Right forelimb (tissue), 1 donor: ENCODE data around the gene ANKLE2.
"Not testable (repeated sequence)": the region's sequence is repeated elsewhere in the genome, so short reads cannot be mapped to it uniquely, and the experiment has no call there.

Experiments used
- DNase-seq: peaks from one replicate; pipeline ENCODE4 v3.0.0-alpha.2; 2018

ANKLE2 gene

DNA sequence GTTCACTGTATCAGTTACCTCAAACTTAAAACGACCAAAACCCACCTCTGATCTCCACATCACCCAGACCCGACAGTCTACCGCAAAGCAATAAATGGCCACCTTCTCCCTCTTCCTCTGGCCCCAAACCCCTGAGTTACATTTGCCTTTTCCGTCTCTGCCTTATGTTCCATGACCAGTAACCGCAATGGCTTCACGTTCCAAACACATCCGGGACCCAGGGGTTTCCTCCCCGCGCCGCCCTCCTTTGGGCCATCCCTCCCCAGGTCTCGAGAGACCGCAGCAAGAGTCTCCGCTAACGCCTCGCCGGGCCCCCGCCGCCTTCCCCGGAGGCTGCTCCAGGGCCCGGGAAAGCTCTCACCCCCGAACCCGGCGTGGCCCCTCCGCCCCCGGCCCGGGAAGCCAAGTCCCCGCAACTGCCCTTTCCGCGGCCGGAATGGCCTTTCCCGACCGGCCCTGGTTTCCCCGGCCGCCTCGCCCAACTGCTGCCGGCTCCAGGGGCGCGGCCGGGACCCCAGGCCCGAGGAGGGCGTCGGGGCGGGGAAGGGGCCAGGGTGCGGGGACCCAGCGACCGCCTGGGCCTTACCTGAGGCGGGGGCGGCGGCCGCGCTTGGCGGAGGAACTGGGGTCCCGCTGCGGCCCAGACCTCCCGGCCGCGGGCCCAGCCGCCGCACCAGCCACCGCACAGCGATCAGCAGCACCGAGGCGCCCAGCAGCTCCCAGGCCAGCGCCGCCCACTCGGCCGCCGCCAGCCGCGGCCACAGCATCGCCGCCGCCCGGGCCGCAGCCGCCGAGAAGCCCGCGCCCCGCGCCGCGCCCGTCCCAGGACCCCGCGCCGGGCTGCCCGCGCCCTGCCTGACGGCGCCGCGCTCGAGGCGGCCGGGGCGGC lies at the start of gene ANKLE2:
TSS of gene ANKLE2 (minus strand) at position 801 of the 889 bp plus-strand sequence. CDS start at position 767, 34 bp downstream.
- peak; percentile 66 for DNase-seq

DNA sequence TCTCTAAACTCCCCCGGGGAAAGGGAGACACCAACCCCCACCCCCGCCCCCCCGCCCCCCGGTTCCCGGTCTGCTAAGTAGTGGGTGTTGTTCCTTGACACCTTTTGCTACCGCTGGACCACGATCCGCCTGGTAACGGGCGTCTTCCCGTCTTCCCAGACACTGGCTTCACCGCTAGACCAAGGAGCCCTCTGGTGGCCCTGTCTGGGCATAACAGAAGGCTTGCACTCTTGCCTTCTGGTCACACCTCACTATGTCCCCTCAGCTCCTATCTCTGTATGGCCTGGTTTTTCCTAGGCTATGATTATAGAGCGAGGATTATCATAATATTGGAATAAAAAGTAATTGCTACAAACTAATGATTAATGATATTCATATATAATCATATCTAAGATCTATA lies 47.8 kb upstream of the ANKLE2 start:
- DNase-seq, result not testable (repeated sequence)

DNA sequence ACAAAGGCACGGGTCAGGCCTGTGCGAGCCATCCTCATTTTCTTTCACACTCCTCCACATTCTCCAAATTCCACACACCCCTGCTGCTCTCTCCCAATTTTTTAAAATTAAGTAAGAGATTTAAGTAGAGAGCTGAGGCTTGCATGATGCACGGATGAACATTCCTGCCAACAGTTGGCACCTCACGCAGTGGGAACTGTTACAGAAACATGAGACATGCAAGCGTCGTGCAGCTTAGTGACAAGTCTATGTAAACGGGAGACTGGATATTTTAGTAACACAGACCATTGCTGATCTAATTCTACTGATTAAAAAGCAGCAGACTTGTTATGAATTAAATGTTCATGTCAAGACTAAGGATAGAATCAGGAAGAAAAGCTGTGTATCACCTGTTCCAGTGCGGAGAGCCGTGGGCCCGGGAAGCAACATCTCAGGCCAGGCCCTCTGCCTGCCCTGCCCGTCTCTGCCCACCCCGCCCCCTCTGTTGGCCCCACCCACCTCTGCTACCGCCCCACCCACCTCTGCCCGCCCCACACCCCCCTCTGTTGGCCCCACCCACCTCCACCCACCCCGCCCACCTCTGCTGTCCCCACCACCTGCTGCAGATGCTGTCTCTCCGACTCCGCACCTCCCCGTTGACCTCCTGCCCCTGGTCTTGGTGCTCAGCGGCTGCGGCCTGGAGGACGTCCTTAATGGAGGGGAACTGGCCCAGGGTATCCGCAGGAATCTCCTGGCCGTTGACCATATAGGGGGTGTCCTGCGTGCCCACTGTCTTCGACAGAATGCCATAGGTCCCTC lies 45.9 kb upstream of the ANKLE2 start:
- no peak for DNase-seq

DNA sequence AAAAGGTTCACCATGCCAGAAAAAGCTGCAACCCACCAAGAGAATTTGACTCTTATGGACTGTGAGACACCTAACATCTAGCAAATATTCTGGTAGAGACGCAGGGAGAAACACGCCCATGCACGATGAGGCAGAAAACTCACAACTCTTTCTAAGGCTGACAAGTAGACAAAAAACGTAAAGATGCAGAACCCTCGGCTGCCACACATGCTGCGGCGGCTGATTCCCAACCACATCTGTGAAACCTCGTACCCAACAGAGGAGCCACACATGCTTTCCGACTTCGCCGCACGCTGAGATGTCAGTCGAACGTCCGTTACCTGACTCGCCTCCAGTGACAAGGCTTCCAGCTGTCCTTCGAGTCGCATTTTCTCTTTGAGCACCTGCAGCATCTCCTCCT lies 45.2 kb upstream of the ANKLE2 start:
- DNase-seq, result no peak

DNA sequence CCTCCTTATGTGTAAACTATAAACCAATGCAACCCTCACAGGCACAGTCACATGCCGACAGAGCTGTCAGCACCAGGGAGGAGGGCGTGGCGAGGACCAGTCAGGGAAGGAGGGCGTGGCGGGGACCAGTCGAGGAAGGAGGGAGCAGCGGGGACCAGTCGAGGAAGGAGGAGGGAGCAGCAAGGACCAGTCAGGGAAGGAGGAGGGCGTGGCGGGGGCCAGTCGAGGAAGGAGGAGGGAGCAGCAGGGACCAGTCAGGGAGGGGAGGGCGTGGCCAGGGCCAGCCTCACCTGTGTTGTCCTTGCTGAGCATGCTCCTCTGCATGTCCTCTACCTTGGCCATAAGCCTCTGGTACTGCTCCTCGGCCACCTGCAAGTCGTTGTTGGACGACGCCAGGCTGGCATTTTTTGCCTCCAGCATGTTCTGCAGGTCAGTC lies 42.8 kb upstream of the ANKLE2 start:
- no peak for DNase-seq

DNA sequence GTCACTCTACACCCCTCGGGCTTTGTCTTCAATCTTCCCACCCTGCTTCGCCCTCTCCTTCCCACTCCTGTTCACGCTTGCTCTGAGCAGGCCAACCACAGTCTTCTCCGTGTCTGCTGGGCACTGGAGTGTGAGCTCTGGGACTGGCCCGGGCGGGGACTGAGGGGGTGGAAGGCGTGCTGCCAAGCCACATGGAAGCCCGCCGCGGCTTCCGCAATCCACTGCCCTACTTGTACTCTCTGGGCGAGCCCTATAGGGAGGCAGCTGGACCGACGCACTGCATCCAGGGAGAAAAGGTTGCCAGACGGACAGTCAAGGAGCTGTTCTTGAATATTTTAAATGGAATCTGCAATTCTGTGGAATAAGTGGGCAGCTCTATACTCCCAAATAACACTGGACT lies 42.3 kb upstream of the ANKLE2 start:
- no peak for DNase-seq

DNA sequence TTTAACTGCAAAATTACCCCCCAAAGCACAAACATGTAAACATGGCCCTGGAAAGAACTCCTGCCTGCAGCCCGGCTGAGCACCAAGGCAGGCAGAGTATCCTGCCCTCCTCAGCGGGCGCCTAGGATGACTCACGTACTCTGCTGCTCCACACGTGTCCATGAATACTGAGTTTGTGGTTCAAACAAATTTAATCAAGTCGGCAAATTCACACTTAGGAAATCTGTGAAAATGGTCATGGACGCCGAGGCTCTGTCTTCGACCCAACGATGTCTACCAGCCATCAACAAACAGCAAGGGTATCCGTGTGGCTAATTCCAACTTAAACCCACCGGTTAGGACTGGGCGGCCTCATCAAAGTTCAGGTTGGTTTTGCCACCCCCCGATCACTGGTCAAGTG lies 41.5 kb upstream of the ANKLE2 start:
- no peak for DNase-seq

DNA sequence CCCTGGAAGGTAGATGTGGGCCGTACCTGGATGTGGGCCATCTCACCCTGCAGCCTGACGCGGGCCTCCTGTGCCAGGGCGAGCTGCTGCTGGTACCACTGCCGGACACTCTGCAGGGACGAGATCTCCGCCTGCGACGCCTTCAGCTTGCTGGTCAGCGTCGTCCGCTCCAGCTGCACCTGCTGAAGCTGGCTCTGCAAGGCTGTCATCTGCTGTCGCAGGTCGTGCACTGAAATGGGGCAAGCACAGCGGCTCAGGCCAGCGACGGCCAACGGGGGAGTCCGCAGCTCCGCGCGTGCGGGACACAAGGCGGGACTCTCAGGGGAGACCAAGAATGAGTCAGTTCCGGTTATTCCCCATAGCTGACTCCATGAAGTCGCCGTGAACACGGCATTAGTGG lies 40.1 kb upstream of the ANKLE2 start:
- no peak for DNase-seq

DNA sequence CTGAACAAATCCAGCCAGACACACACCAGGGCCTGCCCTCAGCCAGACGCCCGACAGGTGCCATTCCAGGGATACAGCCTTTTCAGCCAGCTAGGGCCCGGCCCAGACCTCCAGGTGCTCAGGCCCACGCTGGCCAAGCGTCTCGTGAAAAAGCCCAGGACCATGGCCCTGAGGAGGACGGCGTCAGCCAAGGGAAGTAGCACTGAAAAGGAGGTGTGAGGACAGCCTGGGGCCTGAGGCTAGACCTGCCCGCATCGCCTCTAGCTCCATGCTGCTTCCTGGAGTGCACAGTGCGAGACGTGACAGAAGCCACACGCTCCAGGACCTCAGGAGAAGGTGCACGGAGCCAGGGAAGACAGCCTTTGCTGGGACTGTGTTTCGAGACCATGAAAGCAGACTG lies 37.2 kb upstream of the ANKLE2 start:
- DNase-seq, result no peak

DNA sequence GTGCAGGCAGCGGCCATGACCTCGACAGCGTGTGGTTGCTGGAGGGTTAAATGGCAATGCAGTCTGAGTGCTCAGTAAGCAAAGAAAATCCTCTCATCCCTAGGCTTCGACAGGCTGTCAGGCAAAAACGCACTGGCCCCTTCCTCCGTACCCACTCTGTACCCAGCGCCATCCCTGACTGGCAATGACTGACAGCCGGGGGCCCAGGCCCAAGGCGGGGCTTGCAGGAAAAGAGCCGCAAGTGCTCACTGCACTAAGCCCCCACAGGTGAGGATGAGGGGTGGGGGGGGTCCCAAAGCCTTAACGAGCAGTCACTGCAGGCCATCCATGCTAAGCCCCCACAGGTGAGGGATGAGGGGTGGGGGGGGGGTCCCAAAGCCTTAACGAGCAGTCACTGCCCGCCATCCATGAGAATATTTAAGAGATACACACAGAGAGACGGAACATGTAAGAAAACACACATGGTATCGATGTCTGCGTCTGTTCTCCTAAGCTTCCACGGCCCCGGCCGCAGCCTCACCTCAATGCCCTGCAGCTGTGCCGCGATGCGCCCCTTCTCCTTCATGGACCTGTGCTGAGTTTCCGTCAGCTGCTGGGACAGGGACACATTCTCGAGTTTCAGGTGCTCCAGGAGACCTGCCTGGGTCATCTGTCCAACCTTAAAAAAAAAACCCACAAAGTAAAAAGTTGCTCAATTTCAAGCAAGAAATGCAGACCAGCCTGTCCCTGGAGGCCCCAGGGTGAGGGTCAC lies 36.4 kb upstream of the ANKLE2 start:
- no peak for DNase-seq

DNA sequence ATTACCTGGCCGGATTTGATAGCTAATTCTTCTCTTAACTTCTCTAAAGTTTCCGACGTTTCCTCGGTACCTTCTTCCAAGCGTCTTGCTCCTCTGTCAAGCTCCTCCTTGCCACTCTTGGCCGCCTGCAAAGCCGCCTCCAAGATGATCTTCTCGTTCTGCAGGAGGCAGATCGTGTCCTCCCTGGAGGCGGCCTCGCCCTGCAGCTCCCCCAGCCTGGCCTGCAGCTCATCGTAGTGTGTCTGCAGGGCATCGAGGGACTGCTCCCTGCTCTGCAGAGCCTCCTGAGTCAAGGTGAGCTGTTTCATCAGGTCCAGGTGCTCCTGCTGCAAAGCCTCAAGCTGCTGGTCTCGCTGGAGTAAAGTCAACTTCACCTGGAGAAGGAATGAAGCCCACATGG lies 34.2 kb upstream of the ANKLE2 start:
- no peak for DNase-seq

DNA sequence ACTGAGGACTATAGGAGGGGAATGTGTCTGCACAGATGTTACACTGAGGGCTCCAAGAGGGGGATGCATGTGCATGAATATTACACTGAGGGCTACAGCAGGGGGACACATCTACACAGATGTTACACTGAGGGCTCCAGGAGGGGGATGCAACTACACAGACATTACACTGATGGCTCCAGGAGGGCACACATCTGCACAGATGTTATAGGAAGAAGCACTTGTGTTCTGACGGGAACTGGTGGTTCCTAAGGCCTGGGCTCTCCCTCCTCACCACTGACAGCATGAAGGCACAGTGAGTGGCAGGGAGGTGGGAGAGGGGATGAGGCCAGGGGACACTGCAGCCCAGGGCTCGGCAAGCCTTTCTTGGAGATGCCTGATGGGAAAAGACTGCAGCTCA lies 30.3 kb upstream of the ANKLE2 start:
- not testable (repeated sequence) for DNase-seq

DNA sequence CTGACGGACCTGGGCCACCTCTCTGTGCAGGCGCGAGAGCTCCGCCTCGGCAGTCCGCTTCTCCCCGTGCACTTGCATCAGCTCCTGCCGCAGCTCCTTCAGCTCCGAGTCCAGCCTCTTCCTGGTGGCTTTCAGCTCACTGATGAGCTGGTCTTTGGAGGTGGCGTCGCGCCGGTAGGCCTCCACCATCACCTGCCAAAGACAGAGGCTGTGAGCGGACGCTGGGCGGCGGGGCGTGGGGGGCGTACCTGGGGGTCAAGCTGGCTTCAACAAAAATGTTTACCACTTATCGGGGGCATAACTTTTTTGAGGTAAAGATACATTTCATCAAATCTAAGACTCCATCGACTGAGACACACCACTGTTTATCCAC lies 27.5 kb upstream of the ANKLE2 start:
- no peak for DNase-seq

DNA sequence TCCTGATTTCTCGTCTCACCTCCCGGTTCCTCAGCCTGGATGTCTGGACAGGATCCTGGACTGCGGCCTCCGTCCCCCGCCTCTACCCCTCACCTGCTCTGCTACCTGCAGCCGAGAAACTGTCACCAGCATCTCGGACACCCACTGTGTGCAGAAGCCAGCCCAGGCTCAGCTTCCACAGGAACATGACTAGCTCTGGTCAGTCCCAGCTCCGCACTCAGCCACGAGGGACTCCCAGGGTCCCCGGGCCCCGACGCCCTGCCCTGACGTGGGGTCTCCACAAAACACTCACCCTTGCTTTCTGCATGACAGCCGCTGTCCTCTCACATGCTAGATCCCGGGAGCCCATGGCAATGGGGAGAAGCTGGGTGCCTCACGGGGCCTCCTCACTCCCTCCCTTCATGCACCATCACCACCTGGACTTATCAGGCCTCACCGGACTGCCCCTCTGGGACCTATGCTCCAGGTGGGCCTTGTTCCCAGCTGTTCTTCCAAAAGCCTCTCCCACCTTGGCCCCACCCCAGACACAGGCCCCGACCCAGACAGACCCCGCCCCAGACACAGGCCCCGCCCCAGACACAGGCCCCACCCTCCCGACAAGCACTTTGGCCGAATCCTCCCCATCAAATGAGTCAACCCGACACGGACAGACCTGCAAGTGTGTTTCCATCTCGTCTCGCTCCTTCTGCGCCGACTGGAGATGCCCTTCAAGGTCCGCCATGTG lies 26.9 kb upstream of the ANKLE2 start:
- DNase-seq, result no peak

DNA sequence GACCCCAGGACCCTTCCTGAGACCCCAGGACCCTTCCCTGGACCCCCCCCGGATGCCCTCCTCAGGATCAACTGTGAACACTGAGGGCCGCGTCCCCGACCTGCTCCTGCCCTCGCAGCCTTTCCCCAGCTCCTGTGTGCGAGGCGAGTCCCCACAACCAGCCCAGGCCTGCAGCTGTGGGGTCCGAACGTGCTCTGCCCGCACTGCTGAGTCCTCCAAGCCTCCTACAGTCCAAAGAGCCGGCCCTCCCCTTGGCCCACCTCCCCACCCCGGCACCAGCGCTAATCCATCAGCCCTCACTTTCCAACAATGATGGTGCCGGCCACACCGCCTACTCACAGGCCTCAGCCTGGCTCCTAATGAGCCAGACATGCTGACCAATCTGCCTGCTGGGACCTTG lies 26.2 kb upstream of the ANKLE2 start:
- DNase-seq, result no peak

DNA sequence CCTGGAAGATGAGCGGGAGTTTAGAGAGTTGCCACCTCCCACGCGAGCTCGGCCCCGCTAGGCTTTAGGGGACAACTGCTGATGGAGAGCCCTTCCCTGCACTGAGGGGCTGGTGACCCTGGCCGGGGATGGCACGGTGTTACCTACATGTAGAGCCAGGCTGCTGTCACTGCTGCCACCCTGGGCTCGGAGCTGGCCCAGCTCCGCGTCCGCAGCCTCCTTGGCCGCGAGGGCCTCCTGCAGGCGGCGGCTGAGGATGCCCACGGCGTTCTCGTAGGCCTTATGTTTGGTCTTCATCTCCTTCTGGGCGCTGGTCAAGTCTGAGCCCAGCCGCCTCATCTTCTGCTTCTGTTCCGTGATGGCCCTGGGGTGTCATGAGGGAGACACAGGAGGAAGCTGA lies 24.6 kb upstream of the ANKLE2 start:
- no peak for DNase-seq

DNA sequence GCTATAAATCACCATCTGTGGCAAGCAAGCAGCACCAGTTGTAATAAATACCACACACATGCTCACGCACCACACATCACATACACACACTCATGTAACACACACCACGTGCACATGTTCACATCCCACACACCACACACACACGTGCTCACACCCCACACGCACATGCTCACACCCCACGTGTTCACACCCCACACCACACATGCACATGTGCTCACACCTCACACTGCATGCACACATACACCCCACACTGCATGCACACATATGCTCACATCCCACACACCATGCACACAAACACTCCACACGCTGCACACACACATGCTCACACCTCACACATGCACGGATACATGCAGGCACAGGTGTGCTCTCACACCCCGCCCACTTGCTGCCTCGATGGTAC lies 22.9 kb upstream of the ANKLE2 start:
- DNase-seq, result no peak

DNA sequence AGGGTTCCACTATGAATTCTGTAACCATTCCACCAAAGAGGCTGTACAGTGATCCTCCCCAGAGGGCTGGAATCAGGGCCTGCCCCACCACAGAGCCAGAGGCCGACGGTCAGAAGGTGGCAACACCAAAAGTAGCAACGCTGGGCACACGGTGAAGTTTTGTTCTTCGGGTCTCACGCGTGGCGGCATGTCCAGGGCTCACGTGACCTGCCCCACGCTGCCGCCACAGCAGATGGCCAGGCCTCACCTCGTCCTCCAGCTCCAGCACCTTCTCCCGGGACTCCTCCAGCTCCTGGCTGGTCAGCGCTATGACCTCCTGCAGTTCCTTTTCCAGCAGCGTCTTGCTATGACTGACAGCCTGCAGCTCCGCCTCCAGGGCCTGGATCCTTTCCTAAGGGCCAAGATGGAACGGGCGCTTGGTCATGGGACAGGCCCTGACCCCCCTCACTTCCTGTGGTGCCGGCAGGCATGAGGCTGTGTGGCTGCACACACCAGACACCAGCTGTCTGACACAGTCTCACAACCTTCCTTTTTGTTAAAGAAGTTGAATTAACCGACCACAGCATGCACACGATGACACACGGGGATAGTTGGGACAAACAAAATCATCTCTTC lies 22.4 kb upstream of the ANKLE2 start:
- DNase-seq, result no peak

DNA sequence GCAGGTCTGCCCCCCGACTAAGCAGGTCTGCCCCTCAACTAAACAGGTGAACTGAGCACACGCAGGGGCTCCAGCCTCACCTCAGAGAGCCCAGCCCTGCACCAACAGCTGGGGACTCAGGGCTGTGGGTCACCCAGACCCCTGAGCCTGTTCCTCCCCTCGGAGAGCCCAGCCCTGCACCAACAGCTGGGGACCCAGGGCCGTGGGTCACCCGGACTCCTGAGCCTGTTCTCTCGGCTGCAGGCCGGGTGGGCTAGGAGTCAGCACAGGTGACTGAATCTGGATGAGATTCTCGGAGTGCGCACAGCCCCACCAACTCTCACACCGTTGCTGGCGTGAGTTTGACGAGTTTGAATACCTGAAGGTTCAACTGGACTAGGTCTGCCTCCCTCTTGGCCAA lies 20.3 kb upstream of the ANKLE2 start:
- DNase-seq, result no peak

DNA sequence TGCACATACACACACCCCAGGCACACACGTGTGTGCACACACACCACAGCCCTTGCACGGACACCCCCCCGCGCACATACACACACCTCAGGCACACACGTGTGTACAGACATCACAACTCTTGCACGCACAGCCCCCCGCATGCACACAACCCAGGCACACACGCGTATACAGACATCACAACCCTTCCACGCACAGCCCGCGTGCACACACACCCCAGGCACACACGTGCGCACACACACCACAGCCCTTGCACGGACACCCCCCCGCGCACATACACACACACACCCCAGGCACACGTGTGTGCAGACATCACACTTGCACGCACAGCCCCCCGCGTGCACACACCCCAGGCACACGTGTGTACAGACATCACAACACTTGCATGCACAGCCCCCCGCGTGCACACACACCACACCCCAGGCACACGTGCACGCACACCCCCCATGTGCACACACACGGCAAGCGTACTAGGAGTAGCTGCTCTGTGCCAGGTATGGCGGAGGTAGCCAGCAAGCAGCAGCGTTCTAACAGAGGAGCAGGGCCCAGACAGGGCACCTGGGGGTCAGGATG lies 18.2 kb upstream of the ANKLE2 start:
- DNase-seq, result no peak

DNA sequence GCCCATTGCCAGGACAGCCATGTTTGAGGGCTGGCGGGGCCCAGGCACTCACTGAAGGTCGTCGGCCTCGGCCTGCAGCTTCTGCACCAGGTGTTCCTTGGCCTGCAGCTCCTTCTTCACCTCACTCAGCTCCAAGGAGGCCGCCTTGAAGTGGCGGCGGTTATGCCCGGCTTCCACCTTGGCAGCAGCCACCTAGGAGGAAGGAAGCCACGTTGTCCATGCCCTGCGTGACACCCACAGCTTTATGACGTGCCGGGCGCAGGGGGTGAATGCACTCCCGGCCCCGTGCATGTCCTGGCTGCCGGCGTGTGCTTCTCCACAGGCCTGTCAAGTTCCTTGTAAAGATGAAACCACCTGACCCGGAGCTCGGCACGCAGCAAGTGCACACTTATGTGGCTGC lies 16.0 kb upstream of the ANKLE2 start:
- DNase-seq, result no peak
